PFSK-1 (cell line): ENCODE measurements around the gene EVX2.

ENCODE experiments used
- FOXP2 ChIP-seq: optimal IDR thresholded peaks from 2 replicates; pipeline ENCODE3; 2011; ENCODE audit warnings: borderline replicate concordance, control low read depth, inconsistent platforms; ENCODE audit not compliant: insufficient read depth; ENCODE audit errors: extremely low read length, extremely low read depth
- POLR2AphosphoS5 ChIP-seq: IDR thresholded peaks from 2 replicates; pipeline ENCODE4 v1.6.1; 2012; ENCODE audit warnings: low read depth, mild to moderate bottlenecking, control low read depth, low read length, moderate library complexity
- REST ChIP-seq, 2 experiments: IDR thresholded peaks; 2 replicates each; pipeline versions ENCODE4 v1.6.1 to v1.8.0; 2011 to 2012; ENCODE audit warnings: low read depth in 2 of 2, low read length in 2 of 2, control low read depth in 1 of 2, inconsistent platforms in 1 of 2, mild to moderate bottlenecking in 1 of 2, moderate library complexity in 1 of 2; ENCODE audit not compliant: insufficient read depth in 1 of 2
- SIN3A ChIP-seq: IDR thresholded peaks from 2 replicates; pipeline ENCODE4 v1.6.1; 2012; ENCODE audit warnings: mild to moderate bottlenecking, low read length, moderate library complexity, borderline replicate concordance; ENCODE audit not compliant: insufficient read depth
- TAF1 ChIP-seq: IDR thresholded peaks from 2 replicates; pipeline ENCODE4 v1.6.1; 2012; ENCODE audit warnings: low read length, control low read depth, borderline replicate concordance; ENCODE audit not compliant: insufficient read depth

EVX2 gene

DNA sequence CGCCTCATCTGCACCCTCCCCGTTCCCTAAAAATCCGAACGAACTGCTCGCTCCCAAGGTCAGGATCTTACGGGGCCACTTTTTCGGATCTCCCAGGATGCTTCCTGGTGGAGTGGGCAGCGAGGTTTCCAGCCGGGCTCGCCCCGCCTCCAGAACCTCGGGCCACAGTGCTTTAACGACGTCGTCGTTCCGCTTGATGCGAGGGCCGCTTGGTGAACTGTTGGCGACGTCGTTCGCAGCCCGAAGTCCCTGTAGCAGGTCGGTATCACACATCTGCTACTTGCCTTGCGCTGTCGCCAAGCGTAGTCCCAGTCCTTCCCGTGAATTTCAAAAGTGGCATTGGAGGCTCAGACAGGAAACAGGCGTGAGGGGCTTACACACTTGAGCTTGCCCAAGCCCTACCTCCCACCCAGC, 15.3 kb downstream of the EVX2 start:
- TF ChIP-seq SIN3A, result no peak
- TF ChIP-seq TAF1, result no peak
- TF ChIP-seq FOXP2, result no peak

DNA sequence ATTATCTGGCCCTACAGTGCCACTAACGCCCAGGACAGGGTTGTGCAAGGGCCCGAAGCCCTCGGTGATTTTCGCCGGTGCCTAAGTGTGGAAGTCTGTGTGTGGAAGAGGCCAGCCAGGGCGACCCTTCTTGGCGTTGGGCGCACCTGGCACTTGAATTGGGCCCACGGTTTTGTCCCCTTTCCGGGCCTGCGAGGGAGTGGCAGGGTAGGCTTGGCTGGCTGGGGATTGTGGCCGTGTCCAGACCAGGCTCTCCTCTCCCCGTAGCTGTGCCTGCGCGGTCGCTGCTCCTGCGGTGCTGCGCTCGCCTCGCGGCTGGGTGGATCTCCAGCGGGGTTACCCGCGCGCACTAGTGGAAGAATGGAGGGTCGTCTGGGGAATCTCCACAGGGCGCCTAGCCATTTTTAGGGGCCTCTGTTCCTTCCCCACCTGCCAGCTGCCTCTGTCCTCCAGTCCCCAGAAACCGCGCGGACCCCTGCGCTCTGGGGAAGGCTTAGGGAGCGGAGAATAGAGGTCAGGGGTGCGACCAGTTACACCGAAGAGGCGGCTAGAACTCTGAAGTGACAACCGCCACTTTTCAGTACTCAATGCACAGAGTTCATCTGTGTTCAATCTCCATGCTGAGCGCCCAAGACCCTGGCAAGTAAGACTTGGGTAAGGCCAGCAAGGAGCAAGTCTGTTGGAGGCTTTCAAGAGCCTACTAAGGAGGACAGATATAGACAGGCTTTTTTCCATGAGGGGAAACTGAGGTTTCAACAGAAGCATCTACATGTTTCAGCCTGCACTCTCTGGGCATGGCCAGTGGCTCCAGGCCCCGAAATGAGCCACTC, 16.0 kb downstream of the EVX2 start:
- TF ChIP-seq TAF1 (no peak), POLR2AphosphoS5 (no peak), REST (IDR thresholded peaks at IDR 0.05; ENCODE audit: insufficient read depth in 1 of 2, low read depth in 2 of 2, low read length in 2 of 2) (no peak), FOXP2 (no peak), SIN3A (no peak)

DNA sequence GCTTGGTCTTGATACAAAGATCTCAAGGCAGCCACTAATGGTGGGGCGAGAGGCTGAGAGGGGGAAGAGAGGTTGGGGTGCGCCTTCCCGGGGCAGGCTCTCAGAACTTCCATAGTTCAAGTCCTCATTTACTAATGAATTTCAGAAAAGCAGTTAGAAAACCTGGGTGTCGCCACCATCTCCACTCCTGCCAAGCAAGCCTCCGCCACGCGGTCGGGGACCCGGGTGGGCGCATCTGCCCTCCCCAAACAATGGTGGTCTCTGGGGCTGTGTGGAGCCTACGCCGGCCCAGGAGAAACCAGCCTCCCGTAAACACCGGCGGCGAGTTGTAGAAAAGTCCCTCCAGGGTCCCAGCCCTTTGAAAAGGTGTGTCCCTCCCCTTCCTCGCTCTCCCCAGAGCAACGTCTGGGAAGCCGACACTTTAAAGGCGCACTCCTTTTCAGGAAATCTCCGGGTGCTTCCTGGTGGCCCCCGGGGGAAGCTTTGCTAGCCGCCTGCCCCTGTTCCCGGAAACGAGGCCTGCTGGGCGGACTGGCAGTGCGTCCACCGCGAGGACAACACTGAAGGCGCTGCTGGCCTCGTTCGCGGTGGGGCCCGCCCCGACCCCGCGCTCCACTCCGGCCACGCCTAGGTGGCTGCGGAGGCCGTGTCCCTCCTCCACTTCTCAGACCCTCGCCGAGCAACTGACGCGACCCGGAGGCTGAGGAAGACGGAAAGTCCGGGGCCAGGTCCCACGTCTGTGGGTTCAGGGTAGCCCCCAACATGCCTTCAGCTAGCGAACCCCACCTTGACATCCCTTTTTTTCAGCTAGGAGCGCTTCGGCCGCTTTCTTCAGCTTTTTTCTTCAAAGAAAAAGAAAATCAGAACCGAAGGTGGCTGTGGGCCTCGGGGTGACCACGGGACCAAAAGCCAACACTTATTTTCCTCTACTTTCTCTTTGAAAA, 16.8 kb downstream of the EVX2 start:
- TF ChIP-seq TAF1 (no peak), SIN3A (no peak), REST (IDR thresholded peaks at IDR 0.05; ENCODE audit: insufficient read depth in 1 of 2, low read depth in 2 of 2, low read length in 2 of 2) (no peak), FOXP2 (no peak)

- TF ChIP-seq TAF1 (no peak), POLR2AphosphoS5 (no peak), REST (IDR thresholded peaks at IDR 0.05; ENCODE audit: insufficient read depth in 1 of 2, low read depth in 2 of 2, low read length in 2 of 2) (no peak), SIN3A (no peak), FOXP2 (no peak)
Observed at GRCh38 chr2:176063958-176064357, 19.8 kb downstream of the EVX2 start.

- no peak for TF ChIP-seq TAF1
- TF ChIP-seq REST (IDR thresholded peaks at IDR 0.05; ENCODE audit: insufficient read depth in 1 of 2, low read depth in 2 of 2, low read length in 2 of 2), result no peak
Observed at GRCh38 chr2:176056406-176056805, 27.4 kb downstream of the EVX2 start.
